Measurements from ENCODE around the gene KLHL20. TPM values are rescaled to one million over a fixed set of nuclear protein-coding genes. Genes with fewer than 3 reads are reported as not detected.

The KLHL20 gene
- total and polyA plus RNA-seq, 12 donors, result 4.6 to 42.5 (median 23.8) TPM

- intact Hi-C loops (cut with DNase I), result no loop called here
- Histone ChIP-seq H3K4me3 (no peak overlapping the region), H3K27me3 (no peaks in the 10 kb centered on the region), H3K9me3 (replicated peaks in 1 of 3) (no peaks in the 10 kb centered on the region), H3K4me1 (replicated peaks in 1 of 2) (no peaks in the 10 kb centered on the region), H3K27ac (no peak overlapping the region), H3K36me3 (replicated peaks in 1 of 2) (no peaks in the 10 kb centered on the region)
- TF ChIP-seq POLR2A (IDR thresholded peaks at IDR 0.05) (no peak), CTCF (IDR thresholded peaks at IDR 0.05) (no peak)
- 89 to 93% (median 91%) methylated on average over 2 of the region's 2 CpGs for WGBS, 4 donors
- DNase-seq, result no peak
Measured at GRCh38 chr1:173744651-173745050, 29.9 kb downstream of the KLHL20 start.

- H3K27me3 ChIP-seq, result no peaks in the 10 kb centered on the region
- H3K36me3 ChIP-seq (replicated peaks in 1 of 2), result peaks cover 0 to 26% of the 10 kb centered on the region in 2 donors
- H3K9me3 ChIP-seq (replicated peaks in 1 of 3), result no peaks in the 10 kb centered on the region
- H3K27ac ChIP-seq, result no peak overlapping the region
- TF ChIP-seq POLR2A (IDR thresholded peaks at IDR 0.05) (no peak), CTCF (IDR thresholded peaks at IDR 0.05) (no peak)
- intact Hi-C loops (cut with DNase I), result no loop called here
- WGBS, 4 donors, result 94 to 97% (median 94%) methylated on average over 4 of the region's 4 CpGs
- no peaks in the 10 kb centered on the region for H3K4me1 ChIP-seq (replicated peaks in 1 of 2)
- H3K4me3 ChIP-seq, result no peak overlapping the region
- no peak for DNase-seq
Measured at GRCh38 chr1:173749137-173749536, 34.4 kb downstream of the KLHL20 start.

GRCh38 chr1:173753830-173754229 is 39.0 kb downstream of the KLHL20 start:
- Histone ChIP-seq H3K27me3 (no peaks in the 10 kb centered on the region), H3K9me3 (replicated peaks in 1 of 3) (no peaks in the 10 kb centered on the region), H3K36me3 (replicated peaks in 1 of 2) (peaks cover 0 to 65% of the 10 kb centered on the region in 2 donors), H3K27ac (no peak overlapping the region), H3K4me1 (replicated peaks in 1 of 2) (no peaks in the 10 kb centered on the region), H3K4me3 (no peak overlapping the region)
- no peak for DNase-seq
- intact Hi-C loops (cut with DNase I), result no loop called here
- TF ChIP-seq CTCF (IDR thresholded peaks at IDR 0.05) (no peak), POLR2A (IDR thresholded peaks at IDR 0.05) (no peak)

- H3K36me3 ChIP-seq (replicated peaks in 1 of 2), result peaks cover 0 to 61% of the 10 kb centered on the region in 2 donors
- no peaks in the 10 kb centered on the region for H3K4me1 ChIP-seq (replicated peaks in 1 of 2)
- intact Hi-C loops (cut with DNase I), result no loop called here
- no peak for DNase-seq
- no peak overlapping the region for H3K4me3 ChIP-seq
- H3K27ac ChIP-seq, result no peak overlapping the region
- no peak for TF ChIP-seq POLR2A (IDR thresholded peaks at IDR 0.05)
- TF ChIP-seq CTCF (IDR thresholded peaks at IDR 0.05), result no peak
- H3K9me3 ChIP-seq (replicated peaks in 1 of 3), result no peaks in the 10 kb centered on the region
- WGBS, 4 donors, result 93 to 98% (median 98%) methylated on average over 4 of the region's 4 CpGs
- no peaks in the 10 kb centered on the region for H3K27me3 ChIP-seq
Measured at GRCh38 chr1:173757666-173758065, 42.9 kb downstream of the KLHL20 start.
